ENCODE results near the gene ZDHHC19.
"Not testable (repeated sequence)": the region's sequence is repeated elsewhere in the genome, so short reads cannot be mapped to it uniquely, and the experiment has no call there.

The ZDHHC19 gene

DNA sequence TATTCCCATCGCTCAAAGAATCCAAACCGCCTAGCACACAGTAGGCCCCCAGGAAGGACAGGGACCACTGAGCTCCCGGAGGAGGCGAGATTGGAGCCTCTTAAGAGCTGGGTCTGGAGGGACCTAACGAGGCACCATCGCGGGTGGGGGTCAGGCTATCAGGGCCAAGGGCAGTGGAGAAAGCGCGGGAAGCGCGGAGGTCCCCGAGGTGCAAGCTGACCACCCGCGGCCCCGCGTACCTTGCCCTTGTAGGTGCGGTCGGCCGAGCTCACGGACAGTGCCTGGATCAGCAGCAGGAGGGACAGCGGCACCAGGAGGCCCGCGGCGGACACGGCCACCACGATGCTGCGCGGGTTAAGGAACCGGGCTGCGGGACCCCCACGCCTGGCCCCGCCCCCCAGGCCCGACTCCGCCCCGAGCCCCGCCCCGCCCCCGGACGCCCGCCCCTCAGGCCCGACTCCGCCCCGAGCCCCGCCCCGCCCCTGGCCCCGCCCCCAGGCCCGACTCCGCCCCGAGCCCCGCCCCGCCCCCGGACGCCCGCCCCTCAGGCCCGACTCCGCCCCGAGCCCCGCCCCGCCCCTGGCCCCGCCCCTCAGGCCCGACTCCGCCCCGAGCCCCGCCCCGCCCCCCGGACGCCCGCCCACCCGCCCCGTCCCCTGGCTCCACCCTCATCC, 3.9 kb downstream of the ZDHHC19 start:
- TF ChIP-seq, protein P1, sequence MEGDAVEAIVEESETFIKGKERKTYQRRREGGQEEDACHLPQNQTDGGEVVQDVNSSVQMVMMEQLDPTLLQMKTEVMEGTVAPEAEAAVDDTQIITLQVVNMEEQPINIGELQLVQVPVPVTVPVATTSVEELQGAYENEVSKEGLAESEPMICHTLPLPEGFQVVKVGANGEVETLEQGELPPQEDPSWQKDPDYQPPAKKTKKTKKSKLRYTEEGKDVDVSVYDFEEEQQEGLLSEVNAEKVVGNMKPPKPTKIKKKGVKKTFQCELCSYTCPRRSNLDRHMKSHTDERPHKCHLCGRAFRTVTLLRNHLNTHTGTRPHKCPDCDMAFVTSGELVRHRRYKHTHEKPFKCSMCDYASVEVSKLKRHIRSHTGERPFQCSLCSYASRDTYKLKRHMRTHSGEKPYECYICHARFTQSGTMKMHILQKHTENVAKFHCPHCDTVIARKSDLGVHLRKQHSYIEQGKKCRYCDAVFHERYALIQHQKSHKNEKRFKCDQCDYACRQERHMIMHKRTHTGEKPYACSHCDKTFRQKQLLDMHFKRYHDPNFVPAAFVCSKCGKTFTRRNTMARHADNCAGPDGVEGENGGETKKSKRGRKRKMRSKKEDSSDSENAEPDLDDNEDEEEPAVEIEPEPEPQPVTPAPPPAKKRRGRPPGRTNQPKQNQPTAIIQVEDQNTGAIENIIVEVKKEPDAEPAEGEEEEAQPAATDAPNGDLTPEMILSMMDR (IDR thresholded peaks at IDR 0.05; ENCODE audit: low read depth, low read length), result no peak
- peak overlapping the region; percentile 21; the same call in 1 of the 2 replicates for H3K4me3 ChIP-seq (ENCODE audit: low read depth, low read length)

- not testable (repeated sequence) for H3K4me3 ChIP-seq (ENCODE audit: low read depth, low read length)
Observed at GRCh38 chr3:196205442-196206205, 5.6 kb downstream of the ZDHHC19 start.

- no peak overlapping the region for H3K4me3 ChIP-seq (ENCODE audit: low read depth, low read length)
- TF ChIP-seq, protein P1 (IDR thresholded peaks at IDR 0.05; ENCODE audit: low read depth, low read length), result no peak
Observed at GRCh38 chr3:196203846-196204245, 7.4 kb downstream of the ZDHHC19 start.

GRCh38 chr3:196202516-196202970, 8.7 kb downstream of the ZDHHC19 start:
- TF ChIP-seq, protein P1 (IDR thresholded peaks at IDR 0.05; ENCODE audit: low read depth, low read length), result no peak
- no peak overlapping the region for H3K4me3 ChIP-seq (ENCODE audit: low read depth, low read length)

GRCh38 chr3:196198771-196199753, 12.1 kb downstream of the ZDHHC19 start:
- TF ChIP-seq, protein P1 (IDR thresholded peaks at IDR 0.05; ENCODE audit: low read depth, low read length), result 0 out of 2 replicates have a peak, but pooled peaks have one; percentile 12
- no peak overlapping the region for H3K4me3 ChIP-seq (ENCODE audit: low read depth, low read length)

- TF ChIP-seq, protein P1 (IDR thresholded peaks at IDR 0.05; ENCODE audit: low read depth, low read length), result no peak
- no peak overlapping the region for H3K4me3 ChIP-seq (ENCODE audit: low read depth, low read length)
Observed at GRCh38 chr3:196198081-196198675, 13.0 kb downstream of the ZDHHC19 start.

- TF ChIP-seq, protein P1 (IDR thresholded peaks at IDR 0.05; ENCODE audit: low read depth, low read length), result no peak
- H3K4me3 ChIP-seq (ENCODE audit: low read depth, low read length), result no peak overlapping the region
Observed at GRCh38 chr3:196197524-196197923, 13.7 kb downstream of the ZDHHC19 start.

Data from WI38 (cell line).